ENCODE data around the gene PORCN.

DNA sequence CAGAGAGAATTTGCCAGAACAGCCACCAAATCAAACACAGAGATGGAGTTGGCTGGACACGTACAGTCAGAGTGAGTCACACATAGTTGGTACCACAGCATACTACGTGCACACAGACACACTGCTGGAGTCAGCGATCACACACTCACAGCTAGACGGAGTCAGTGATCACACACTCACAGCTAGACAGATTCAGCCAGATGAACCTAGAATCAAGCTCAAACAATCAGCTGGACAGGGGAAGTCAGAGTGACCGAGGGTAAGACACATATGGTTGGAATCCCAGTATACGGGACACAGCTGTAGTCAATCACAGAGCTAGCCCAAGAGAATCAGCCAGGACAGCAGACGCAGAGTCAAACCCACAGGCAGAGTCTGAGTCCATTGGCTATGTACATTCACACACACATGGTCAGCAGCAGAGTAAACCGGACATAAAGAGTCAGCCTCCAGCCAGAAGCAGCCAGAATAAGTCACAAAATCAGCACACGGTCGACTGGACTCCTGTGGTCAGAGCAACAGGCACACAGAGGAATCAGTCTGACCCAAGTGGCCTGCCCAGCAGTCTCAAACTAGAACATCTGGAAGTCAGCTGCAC, 43.4 kb upstream of the PORCN start:
- TF ChIP-seq, protein P1, sequence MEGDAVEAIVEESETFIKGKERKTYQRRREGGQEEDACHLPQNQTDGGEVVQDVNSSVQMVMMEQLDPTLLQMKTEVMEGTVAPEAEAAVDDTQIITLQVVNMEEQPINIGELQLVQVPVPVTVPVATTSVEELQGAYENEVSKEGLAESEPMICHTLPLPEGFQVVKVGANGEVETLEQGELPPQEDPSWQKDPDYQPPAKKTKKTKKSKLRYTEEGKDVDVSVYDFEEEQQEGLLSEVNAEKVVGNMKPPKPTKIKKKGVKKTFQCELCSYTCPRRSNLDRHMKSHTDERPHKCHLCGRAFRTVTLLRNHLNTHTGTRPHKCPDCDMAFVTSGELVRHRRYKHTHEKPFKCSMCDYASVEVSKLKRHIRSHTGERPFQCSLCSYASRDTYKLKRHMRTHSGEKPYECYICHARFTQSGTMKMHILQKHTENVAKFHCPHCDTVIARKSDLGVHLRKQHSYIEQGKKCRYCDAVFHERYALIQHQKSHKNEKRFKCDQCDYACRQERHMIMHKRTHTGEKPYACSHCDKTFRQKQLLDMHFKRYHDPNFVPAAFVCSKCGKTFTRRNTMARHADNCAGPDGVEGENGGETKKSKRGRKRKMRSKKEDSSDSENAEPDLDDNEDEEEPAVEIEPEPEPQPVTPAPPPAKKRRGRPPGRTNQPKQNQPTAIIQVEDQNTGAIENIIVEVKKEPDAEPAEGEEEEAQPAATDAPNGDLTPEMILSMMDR (IDR thresholded peaks at IDR 0.05) = no peak
- TF ChIP-seq POLR2A (IDR thresholded peaks at IDR 0.05) = no peak

All from ovary (tissue), 3 donors.